PFSK-1 (cell line): ENCODE measurements around the gene WDR7.

ENCODE experiments used
- FOXP2 ChIP-seq: optimal IDR thresholded peaks from 2 replicates; pipeline ENCODE3; 2011; ENCODE audit warnings: borderline replicate concordance, control low read depth, inconsistent platforms; ENCODE audit not compliant: insufficient read depth; ENCODE audit errors: extremely low read length, extremely low read depth
- POLR2AphosphoS5 ChIP-seq: IDR thresholded peaks from 2 replicates; pipeline ENCODE4 v1.6.1; 2012; ENCODE audit warnings: low read depth, mild to moderate bottlenecking, control low read depth, low read length, moderate library complexity
- SIN3A ChIP-seq: IDR thresholded peaks from 2 replicates; pipeline ENCODE4 v1.6.1; 2012; ENCODE audit warnings: mild to moderate bottlenecking, low read length, moderate library complexity, borderline replicate concordance; ENCODE audit not compliant: insufficient read depth
- TAF1 ChIP-seq: IDR thresholded peaks from 2 replicates; pipeline ENCODE4 v1.6.1; 2012; ENCODE audit warnings: low read length, control low read depth, borderline replicate concordance; ENCODE audit not compliant: insufficient read depth
- TF ChIP-seq, protein P1 (sequence below), 2 experiments: IDR thresholded peaks; 2 replicates each; pipeline versions ENCODE4 v1.6.1 to v1.8.0; 2011 to 2012; ENCODE audit warnings: low read depth in 2 of 2, low read length in 2 of 2, control low read depth in 1 of 2, inconsistent platforms in 1 of 2, mild to moderate bottlenecking in 1 of 2, moderate library complexity in 1 of 2; ENCODE audit not compliant: insufficient read depth in 1 of 2

DNA sequence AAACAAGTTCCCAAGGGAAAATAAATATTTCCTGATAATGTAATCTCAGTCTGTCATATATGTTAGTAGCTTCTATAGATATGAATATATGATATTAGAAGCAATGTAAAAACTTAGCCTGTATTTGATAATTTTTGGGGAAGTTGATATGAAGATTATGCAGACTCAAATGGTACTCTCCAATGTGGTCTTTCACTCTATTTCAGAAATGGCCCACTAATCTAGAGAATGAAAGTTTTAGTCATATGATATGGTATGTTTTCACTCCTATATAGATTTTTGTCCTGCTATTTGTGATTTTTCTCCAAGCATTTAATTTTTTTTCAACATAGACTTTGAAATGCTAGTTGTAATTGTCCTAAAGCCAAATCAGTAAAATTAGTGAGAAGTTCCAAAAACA is 259.1 kb downstream of the WDR7 start:
- TF ChIP-seq SIN3A: no peak
- no peak for TF ChIP-seq TAF1
- no peak for TF ChIP-seq POLR2AphosphoS5
- TF ChIP-seq, protein P1, sequence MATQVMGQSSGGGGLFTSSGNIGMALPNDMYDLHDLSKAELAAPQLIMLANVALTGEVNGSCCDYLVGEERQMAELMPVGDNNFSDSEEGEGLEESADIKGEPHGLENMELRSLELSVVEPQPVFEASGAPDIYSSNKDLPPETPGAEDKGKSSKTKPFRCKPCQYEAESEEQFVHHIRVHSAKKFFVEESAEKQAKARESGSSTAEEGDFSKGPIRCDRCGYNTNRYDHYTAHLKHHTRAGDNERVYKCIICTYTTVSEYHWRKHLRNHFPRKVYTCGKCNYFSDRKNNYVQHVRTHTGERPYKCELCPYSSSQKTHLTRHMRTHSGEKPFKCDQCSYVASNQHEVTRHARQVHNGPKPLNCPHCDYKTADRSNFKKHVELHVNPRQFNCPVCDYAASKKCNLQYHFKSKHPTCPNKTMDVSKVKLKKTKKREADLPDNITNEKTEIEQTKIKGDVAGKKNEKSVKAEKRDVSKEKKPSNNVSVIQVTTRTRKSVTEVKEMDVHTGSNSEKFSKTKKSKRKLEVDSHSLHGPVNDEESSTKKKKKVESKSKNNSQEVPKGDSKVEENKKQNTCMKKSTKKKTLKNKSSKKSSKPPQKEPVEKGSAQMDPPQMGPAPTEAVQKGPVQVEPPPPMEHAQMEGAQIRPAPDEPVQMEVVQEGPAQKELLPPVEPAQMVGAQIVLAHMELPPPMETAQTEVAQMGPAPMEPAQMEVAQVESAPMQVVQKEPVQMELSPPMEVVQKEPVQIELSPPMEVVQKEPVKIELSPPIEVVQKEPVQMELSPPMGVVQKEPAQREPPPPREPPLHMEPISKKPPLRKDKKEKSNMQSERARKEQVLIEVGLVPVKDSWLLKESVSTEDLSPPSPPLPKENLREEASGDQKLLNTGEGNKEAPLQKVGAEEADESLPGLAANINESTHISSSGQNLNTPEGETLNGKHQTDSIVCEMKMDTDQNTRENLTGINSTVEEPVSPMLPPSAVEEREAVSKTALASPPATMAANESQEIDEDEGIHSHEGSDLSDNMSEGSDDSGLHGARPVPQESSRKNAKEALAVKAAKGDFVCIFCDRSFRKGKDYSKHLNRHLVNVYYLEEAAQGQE (IDR thresholded peaks at IDR 0.05; ENCODE audit: insufficient read depth in 1 of 2, low read depth in 2 of 2, low read length in 2 of 2): no peak
- no peak for TF ChIP-seq FOXP2
